Bronchial epithelial cell (primary cell): ENCODE results near the gene FGF1. TPM values are rescaled to one million over a fixed set of nuclear protein-coding genes. Genes with fewer than 3 reads are reported as not detected.

ENCODE experiments used
- DNase-seq: peaks from one replicate; pipeline ENCODE4 v3.0.0-alpha.2; 2010; ENCODE audit warnings: low read depth
- FAIRE-seq: peaks from 2 replicates; lab custom pipeline; 2011; peaks lifted over from hg19 to GRCh38; lab: Jason Lieb, UNC
- H3K27me3 ChIP-seq: 2 replicates; pipeline ENCODE4 v1.5.1; 2011; ENCODE audit warnings: low read length; ENCODE audit not compliant: control insufficient read depth, insufficient read depth
- H3K36me3 ChIP-seq: 2 replicates; pipeline ENCODE4 v1.5.1; 2011; ENCODE audit warnings: low read length; ENCODE audit not compliant: control insufficient read depth, insufficient read depth
- H3K4me3 ChIP-seq: 2 replicates; pipeline ENCODE4 v1.5.1; 2011; ENCODE audit warnings: mild to moderate bottlenecking, low read depth, low read length, control low read depth
- CTCF ChIP-seq: IDR thresholded peaks from 2 replicates; pipeline ENCODE4 v1.5.1; 2011; ENCODE audit warnings: mild to moderate bottlenecking, moderate library complexity, low read length, control low read depth, inconsistent platforms; ENCODE audit not compliant: insufficient read depth, severe bottlenecking
- total RNA-seq: library from RNA; depleted of rRNA; stranded (reverse); fragments of >200 nt; gene quantifications from 2 replicates; pipeline ENCODE4 v1.2.1, GENCODE V29; 2014

FGF1 gene
- total RNA-seq, 1 donor from 2014 or later, result under 0.01 TPM

- no peak for FAIRE-seq
- Histone ChIP-seq H3K27me3 (no peaks in the 10 kb centered on the region), H3K4me3 (no peak overlapping the region), H3K36me3 (no peaks in the 10 kb centered on the region)
- TF ChIP-seq CTCF, result no peak
- no peak for DNase-seq
Measured at GRCh38 chr5:142569905-142570304, 116.0 kb downstream of the FGF1 start.

GRCh38 chr5:142568996-142569335 lies 116.9 kb downstream of the FGF1 start:
- Histone ChIP-seq H3K27me3 (no peaks in the 10 kb centered on the region), H3K4me3 (no peak overlapping the region), H3K36me3 (no peaks in the 10 kb centered on the region)
- DNase-seq, result peak; percentile 83
- FAIRE-seq, result no peak
- no peak for TF ChIP-seq CTCF

GRCh38 chr5:142568283-142568995 lies 117.5 kb downstream of the FGF1 start:
- Histone ChIP-seq H3K36me3 (no peaks in the 10 kb centered on the region), H3K4me3 (no peak overlapping the region), H3K27me3 (no peaks in the 10 kb centered on the region)
- no peak for DNase-seq
- no peak for TF ChIP-seq CTCF
- FAIRE-seq, result peak; percentile 13

GRCh38 chr5:142561486-142562097 lies 124.3 kb downstream of the FGF1 start:
- H3K4me3 ChIP-seq, result no peak overlapping the region
- H3K36me3 ChIP-seq, result no peaks in the 10 kb centered on the region
- DNase-seq, result no peak
- H3K27me3 ChIP-seq, result no peaks in the 10 kb centered on the region
- FAIRE-seq, result peak; percentile 7
- no peak for TF ChIP-seq CTCF

- H3K36me3 ChIP-seq, result no peaks in the 10 kb centered on the region
- TF ChIP-seq CTCF, result no peak
- DNase-seq, result no peak
- no peaks in the 10 kb centered on the region for H3K27me3 ChIP-seq
- no peak overlapping the region for H3K4me3 ChIP-seq
- FAIRE-seq, result no peak
Measured at GRCh38 chr5:142561029-142561428, 124.9 kb downstream of the FGF1 start.

- no peak for TF ChIP-seq CTCF
- no peak for DNase-seq
- Histone ChIP-seq H3K4me3 (no peak overlapping the region), H3K36me3 (no peaks in the 10 kb centered on the region), H3K27me3 (no peaks in the 10 kb centered on the region)
- FAIRE-seq, result no peak
Measured at GRCh38 chr5:142552107-142552506, 133.8 kb downstream of the FGF1 start.
